H1 (cell line): Measurements from ENCODE around the gene MAGEA8. TPM values are rescaled to one million over a fixed set of nuclear protein-coding genes. Genes with fewer than 3 reads are reported as not detected.

Experiments used
- ASH2L ChIP-seq: fragments of 200-600, 300-600 bp; sonication (generic); IDR thresholded peaks from one replicate; pipeline ENCODE4 v1.7.1; 2017; ENCODE audit warnings: low read length
- CHD2 ChIP-seq: IDR thresholded peaks from 2 replicates; pipeline ENCODE4 v1.6.1; 2012; ENCODE audit warnings: low read length, improper control_type of control experiment
- CTBP2 ChIP-seq: IDR thresholded peaks from 2 replicates; pipeline ENCODE4 v1.7.0; 2011; ENCODE audit warnings: borderline replicate concordance, mild to moderate bottlenecking, moderate library complexity, mixed read lengths, low read length; ENCODE audit not compliant: insufficient read depth, insufficient read length
- polyA plus RNA-seq, 7 experiments: library from polyadenylated mRNA; depleted of rRNA in 3 of 7; stranded (reverse) in 5 of 7; unstranded in 2 of 7; fragments of >200 nt in 5 of 7; fragments of 200-250 nt in 2 of 7; gene quantifications; 1 replicate in 5 of 7; 2 replicates in 1 of 7; 4 replicates in 1 of 7; pipeline versions ENCODE4 v1.2.1 to v1.2.3, GENCODE V29; 2011 to 2013; ENCODE audit warnings: missing spikeins in 2 of 7, mixed read lengths in 2 of 7
- total RNA-seq: library from RNA; stranded (reverse); fragmentation: NEBNext Ultra II Directional; extraction: Animal tissue kit (Norgen Biotek cat#: 25700); gene quantifications from 2 replicates; pipeline ENCODE4 v1.2.1, GENCODE V29; 2021
- TF ChIP-seq, protein P1 (sequence below): IDR thresholded peaks from 2 replicates; pipeline ENCODE4 v1.6.1; 2012; ENCODE audit warnings: inconsistent platforms

MAGEA8 gene
- total and polyA plus RNA-seq, 2 of the 8 experiments (the other 6 are each of a cell fraction or from before 2014, with no cell fraction given): not detected

DNA sequence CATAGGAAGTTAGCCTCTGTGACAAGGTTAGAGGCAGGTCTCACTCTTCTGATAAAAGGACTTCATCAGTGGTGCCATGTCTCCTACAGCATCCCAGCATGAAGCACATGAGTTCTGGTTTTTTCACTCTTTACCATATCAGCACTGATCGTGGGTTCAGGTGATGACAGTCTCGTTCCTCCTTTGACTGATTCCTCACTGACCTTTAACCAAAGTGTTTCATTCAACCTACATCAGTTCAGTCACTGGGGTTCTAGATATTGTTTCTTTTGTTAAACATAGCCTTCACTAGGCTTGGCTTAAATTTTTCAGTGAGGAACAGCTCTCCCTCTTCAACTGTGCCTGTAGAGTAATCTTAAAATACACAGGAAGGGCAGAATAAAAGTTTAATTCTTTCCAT lies 9.6 kb upstream of the MAGEA8 start (continued):
- no peak for TF ChIP-seq CTBP2
- TF ChIP-seq CHD2: no peak
- no peak for TF ChIP-seq ASH2L
- TF ChIP-seq, protein P1, sequence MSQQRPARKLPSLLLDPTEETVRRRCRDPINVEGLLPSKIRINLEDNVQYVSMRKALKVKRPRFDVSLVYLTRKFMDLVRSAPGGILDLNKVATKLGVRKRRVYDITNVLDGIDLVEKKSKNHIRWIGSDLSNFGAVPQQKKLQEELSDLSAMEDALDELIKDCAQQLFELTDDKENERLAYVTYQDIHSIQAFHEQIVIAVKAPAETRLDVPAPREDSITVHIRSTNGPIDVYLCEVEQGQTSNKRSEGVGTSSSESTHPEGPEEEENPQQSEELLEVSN: no peak
